Measurements from ENCODE around the gene MYO10.

DNA sequence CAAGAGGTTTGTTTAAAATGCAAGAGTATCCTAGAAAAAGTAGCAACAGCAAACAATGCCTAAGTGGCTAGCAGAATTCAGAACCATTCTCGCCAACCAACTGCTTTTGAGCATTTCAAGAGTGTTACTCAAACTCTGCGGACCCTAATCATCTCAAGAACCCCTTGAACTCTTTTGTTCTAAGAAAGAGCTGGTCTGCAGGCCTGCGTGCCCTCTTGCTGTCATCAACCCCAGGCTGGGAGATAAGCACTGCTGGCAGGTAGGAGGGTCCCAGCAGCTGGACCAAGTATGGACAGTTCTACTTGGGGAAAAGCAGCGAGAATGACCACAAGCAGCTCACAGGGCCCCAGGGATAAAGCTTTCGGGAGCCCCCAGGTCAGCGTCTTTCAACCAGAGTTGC, 38.3 kb downstream of the MYO10 start:
- TF ChIP-seq SUZ12 (IDR thresholded peaks at IDR 0.05; ENCODE audit: low read length) (no peak), BACH1 (IDR thresholded peaks at IDR 0.05; ENCODE audit: low read length) (no peak), CTCF (IDR thresholded peaks at IDR 0.05; ENCODE audit: control extremely low read depth in 1 of 3, insufficient read depth in 1 of 3, low read depth in 1 of 3, low read length in 3 of 3) (no peak)
